Stimulated activated CD4-positive, alpha-beta T cell treated with anti-CD3 and anti-CD28 coated beads, Interleukin-2, amount 100 ng/mL, for 24 hours (primary cell): ENCODE data around the gene HOXA3.

ENCODE experiments used
- DNase-seq, 2 donors: peaks; one replicate each; pipeline ENCODE4 v3.0.0-alpha.2; 2020

HOXA3 gene

GRCh38 chr7:27080844-27081436, 71.4 kb downstream of the HOXA3 start:
- no peak for DNase-seq

DNA sequence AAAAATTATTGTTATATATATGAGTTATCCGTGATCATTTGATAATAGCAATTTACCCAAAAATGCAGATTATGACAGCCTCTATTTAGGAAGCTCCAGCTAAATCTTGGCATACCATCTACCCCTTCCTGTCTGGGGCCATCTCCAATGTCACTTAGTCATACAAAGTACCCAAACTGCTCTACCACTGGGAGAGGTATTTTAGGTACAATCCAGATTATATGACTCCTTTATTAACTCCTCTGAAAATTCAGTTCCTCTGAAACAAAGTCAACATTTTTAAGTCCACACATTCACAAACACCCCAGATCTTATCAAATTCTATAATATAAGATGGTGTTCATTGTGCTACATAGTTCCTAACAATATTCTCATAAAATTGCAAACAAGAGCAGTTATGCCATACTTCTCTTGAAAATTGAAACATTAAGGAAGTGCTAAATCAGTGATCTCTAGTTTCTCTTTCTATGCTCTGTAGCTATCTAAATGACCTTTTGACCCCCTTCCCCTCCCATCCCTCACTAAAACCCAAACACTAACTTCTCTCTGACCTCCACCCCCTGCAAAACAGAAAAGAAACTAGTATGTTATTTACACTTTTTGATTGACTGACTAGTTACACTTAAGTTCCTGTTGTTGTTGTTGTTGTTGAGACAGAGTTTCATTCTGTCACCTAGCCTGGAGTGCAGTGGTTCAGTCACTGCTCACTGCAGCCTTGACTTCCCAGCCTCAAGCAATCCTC, 73.0 kb downstream of the HOXA3 start:
- DNase-seq, result no peak

- DNase-seq, result no peak
Observed at GRCh38 chr7:27078616-27079233, 73.7 kb downstream of the HOXA3 start.

- DNase-seq, result no peak
Observed at GRCh38 chr7:27073076-27073475, 79.3 kb downstream of the HOXA3 start.

DNA sequence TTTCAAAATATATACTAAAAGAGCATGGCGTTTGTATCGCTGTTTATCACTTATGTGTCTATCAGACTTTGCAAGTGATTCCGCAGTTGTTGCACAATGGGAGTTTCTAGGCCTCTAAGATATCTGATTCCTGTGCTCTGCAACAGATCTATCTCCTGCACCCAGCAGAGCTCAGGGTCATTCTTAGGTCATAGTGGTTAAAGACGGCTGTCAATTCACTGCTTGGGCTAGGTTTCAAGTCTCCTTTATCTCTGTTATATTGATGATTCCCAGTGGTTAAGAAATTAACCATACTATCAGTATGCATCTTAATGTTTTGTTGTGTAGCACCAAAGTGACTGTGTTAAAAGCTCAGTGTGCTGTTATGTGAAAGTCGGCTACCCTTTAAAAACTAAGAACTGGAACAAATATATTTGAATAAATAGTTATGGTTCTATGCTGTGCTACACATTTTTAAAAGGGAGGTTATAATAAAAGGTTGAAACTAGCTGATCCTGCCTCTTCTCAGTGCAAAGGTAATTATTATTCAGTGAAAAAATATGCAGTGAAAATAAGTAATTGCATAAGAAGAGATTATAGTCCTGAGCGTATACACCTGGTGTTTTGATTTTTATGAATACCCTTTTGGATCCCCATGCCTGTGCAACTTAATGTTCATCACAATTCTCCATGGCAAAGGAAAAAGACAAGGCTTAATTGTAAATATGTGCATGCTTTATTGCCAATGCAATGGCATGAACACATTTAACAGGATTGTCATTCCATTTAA, 80.6 kb downstream of the HOXA3 start:
- DNase-seq, result no peak

- no peak for DNase-seq
Observed at GRCh38 chr7:27068259-27068658, 84.1 kb downstream of the HOXA3 start.

DNA sequence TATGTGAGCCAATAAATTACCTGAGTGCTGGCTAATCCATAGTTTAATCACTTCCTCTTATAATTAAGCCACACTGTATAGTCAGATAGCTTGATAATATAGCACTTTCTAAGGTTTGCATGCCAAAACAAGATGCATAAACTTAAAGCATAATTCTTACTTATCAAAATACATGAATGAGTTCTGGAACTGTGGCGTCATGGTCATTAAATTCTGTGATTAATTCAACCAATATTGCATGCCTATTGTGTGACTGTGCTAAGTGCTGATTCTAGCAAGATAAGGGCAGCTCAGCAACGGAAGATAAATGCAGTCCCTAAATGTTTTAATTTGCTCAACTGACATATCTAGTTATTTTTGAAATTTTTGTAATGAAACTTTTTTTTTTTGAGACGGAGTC, 86.2 kb downstream of the HOXA3 start:
- DNase-seq, result no peak

DNA sequence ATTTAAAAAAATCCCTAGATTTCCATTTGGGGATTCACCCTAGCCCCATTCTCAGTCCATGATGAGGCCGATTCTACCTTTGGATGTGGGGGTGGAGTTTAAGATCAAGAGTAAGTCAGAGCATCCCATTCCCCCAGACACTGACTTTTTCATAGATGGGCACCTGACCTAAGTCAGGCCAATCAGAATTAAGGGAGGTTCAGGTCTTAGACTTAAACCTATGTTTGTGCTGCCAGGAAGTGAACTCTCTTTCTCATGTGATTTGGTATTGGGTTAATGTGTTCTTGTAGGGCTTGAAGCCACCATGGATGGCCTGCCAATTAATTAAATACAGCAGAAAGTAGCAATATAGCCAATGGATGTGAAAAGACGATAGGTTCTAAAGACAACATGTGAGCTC, 86.7 kb downstream of the HOXA3 start:
- DNase-seq, result no peak

GRCh38 chr7:27064661-27065060, 87.7 kb downstream of the HOXA3 start:
- no peak for DNase-seq

- no peak for DNase-seq
Observed at GRCh38 chr7:27064159-27064558, 88.2 kb downstream of the HOXA3 start.

DNA sequence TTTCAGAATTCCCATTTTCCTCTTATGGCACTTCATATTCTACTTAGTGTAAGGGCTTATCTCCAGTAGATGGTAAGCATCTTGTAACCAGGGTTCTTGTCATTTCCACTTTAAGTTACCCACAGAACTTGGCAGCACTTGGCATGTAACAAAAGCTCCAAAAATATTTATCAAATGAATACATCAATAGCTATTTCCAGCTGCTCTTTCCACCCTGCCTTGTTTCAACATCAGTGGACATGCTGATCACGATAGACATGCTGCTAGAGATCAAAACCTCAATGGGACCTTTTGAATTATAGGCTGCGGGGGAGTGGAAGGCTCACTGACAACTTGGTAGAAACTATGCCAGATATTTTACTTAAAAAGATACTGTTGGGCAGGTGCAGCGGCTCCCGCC, 89.4 kb downstream of the HOXA3 start:
- no peak for DNase-seq
